ENCODE measurements around the gene NF2.

NF2 gene

DNA sequence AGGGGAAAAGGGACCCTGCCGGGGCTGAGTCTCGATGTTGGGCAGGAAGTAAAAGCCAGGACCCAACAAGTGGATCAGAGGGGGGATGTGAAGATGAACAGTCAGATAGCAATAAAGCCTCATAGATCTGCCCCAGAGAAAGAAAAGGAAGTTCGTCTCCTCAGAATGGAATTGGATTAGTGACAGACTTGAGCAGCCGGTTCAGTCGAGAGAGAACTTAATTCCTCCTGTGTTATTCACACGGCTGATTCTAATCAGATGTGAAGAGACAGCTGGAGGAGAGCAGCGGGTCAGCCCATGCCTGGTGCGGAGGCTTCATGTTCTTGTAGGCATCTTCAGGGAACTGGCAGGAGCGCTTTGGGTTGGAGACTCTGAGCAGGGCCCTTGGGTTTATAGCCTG is 87.0 kb downstream of the NF2 start:
- intact Hi-C loops (cut with DNase I) = no loop called here

DNA sequence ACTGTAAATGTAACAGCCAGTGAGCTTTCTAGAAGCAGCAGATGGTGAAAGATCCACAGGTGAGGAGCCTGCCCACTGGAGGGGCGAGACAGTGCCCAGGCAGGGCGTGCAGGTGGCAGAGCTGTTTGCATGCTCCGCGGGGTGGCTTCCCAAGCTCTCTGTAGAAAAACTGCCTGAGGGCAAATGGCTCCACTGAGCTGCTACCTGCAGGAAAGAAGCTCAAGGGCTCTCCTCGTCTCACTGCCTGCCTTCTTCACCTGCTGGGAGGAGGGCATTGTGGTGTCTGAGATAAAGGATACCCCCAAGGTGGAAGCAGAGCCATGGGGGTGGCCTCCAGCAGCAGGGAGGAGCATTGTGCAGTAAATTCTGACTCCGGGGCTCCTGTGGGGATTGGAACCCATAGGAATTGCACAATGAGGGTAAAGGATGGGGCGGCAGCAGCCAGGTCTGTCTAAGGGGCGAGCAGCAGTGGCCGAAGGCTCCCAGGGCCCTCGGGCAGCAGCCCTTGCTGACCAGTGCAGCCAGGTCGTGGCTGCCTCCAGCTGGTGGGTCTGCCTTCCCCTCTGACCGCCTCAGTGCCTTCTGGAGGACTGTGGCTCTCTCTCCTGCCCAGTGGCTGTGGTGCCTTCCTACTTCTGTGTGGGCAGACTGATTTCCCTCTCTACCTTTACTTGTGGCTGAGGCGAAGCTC is 88.3 kb downstream of the NF2 start:
- no peak for DNase-seq
- intact Hi-C loops (cut with DNase I) = no loop called here

More for the DNA sequence above, 87.0 kb downstream of the NF2 start:
- no peak for DNase-seq

- intact Hi-C loops (cut with DNase I) = no loop called here
- DNase-seq = peak in 15 of 42 donors; percentile 34 to 76 (median 46)
These were observed 88.9 kb downstream of the NF2 start for GRCh38 chr22:29692327-29692640.

DNA sequence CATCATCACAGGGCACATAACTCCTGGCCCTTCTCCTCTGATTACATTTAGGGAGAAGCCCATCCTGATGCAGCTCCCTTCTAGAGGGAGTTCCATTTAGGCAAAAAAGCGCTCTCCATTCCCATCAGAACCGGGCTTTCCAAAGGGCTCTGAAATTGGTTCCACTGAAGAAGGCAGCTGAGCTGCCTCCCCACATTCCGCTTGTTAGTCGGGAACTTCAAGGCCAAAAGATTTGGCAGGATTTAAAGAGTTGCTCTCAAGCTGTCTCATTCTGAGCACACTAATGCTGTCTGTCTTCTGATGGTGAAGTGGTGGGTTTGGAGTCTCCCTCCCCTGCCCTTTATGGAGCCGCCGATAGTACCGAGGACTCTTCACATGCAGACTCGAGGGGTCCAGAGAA is 89.7 kb downstream of the NF2 start:
- intact Hi-C loops (cut with DNase I) = no loop called here
- no peak for DNase-seq

DNA sequence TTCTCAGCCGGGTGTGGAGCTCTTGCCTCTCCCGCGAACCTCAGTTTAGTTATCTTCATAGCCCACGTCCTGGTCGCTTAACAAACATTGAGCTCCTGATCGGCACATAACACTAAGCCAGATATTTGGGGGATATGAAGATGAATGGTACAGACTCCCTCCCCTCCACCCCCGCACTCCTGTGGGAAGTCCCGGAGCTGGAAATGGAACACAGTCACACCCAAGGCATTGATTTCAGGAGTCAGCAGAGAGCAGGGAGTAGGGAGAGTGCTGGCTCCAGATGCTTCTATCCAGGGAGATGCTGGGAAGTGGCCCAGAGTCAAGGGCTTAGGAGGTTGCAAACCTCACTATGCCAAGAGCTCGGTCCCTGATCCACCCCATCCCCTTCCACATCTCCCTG is 90.2 kb downstream of the NF2 start:
- DNase-seq = peak in 33 of 42 donors; percentile 33 to 84 (median 65)
- intact Hi-C loops (cut with DNase I) = no loop called here

- DNase-seq = peak; percentile 32 to 86 (median 70)
- intact Hi-C loops (cut with DNase I) = no loop called here
These were observed 91.9 kb downstream of the NF2 start for GRCh38 chr22:29695129-29695926.

DNA sequence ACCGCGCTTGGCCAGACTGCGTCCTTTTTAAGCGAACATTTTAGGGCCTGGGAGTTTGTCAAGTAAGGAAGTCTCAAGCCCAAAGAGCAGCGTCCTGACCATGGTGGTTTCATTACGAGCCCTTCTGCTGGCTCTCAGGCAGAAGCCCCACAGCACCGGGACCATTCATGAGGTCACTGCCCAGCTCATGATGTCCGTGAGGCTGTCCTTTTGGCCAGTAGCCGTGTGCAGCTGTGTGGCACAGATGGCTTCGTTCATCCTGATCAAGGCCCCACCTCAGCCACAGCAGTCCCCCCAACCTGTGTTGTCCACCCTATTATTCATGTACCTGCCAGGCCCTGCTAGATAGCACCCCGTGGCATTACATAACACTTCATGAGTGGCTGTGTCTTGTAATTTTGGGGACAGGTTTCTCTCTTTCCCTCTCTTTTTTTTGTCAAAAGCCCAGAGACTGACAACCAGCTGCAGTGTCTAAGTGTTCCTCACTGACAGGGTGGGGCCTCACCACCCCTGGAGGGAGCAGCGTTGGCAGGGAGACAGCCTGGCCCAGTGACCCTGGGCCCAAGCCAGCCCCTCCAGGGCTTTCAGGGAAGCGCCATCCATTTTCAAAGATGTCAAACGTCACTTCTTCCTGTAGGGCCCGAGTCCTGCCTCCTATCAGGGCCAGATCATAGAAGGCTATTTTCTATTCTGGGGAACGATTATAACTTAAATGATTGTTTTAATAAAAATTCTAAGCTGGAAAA is 94.6 kb downstream of the NF2 start:
- intact Hi-C loops (cut with DNase I) = no loop called here
- DNase-seq = peak in 2 of 42 donors; percentile 45 to 63

GRCh38 chr22:29700206-29700899 is 96.9 kb downstream of the NF2 start:
- intact Hi-C loops (cut with DNase I) = no loop called here
- DNase-seq = peak in 2 of 42 donors; percentile 17 to 35

GRCh38 chr22:29700900-29701154 is 97.4 kb downstream of the NF2 start:
- no peak for DNase-seq
- intact Hi-C loops (cut with DNase I) = no loop called here

- intact Hi-C loops (cut with DNase I) = no loop called here
- DNase-seq = no peak
These were observed 97.9 kb downstream of the NF2 start for GRCh38 chr22:29701155-29701999.

GRCh38 chr22:29702000-29702930 is 98.8 kb downstream of the NF2 start:
- DNase-seq = peak in 6 of 42 donors; percentile 37 to 59 (median 44)
- intact Hi-C loops (cut with DNase I) = no loop called here

DNA sequence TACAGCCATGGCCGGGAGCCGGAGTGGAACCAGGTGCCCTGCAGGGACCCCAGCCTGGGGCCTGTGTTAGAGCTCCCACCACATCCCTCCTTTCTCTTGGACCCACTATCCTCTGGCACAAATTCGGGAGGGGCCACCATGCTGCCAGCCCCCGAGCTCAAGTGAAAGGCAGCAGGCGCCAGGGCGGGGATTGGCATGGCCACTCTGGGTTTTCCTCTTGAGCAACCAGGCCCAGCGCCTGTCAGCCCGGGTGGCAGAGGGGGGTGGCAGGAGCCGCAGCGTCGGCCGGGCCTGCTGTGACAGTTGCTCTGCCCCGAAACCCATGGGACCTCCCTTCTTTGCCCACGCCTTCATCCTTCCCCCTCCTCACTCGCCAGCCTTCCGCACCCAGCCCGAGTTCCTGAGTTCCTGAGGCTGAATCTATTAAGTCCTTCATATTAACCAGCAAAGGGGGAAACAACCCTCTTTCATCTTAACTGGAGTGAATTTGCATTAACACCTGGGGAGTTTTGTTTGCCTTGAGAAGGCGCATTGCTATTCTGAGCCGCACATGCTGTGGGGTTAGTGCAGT is 99.6 kb downstream of the NF2 start:
- DNase-seq = peak in 40 of 42 donors; percentile 14 to 81 (median 56)

GRCh38 chr22:29703569-29704195 is 100.2 kb downstream of the NF2 start:
- intact Hi-C loops (cut with DNase I) = no loop called here
- no peak for DNase-seq

More for the DNA sequence above, 99.6 kb downstream of the NF2 start:
- intact Hi-C loops (cut with DNase I) = no loop called here

- peak; percentile 46 to 88 (median 76) for DNase-seq
- intact Hi-C loops (cut with DNase I) = no loop called here
These were observed 101.3 kb downstream of the NF2 start for GRCh38 chr22:29704528-29705285.

GRCh38 chr22:29705651-29706050 is 102.2 kb downstream of the NF2 start:
- DNase-seq = no peak
- intact Hi-C loops (cut with DNase I) = no loop called here

DNA sequence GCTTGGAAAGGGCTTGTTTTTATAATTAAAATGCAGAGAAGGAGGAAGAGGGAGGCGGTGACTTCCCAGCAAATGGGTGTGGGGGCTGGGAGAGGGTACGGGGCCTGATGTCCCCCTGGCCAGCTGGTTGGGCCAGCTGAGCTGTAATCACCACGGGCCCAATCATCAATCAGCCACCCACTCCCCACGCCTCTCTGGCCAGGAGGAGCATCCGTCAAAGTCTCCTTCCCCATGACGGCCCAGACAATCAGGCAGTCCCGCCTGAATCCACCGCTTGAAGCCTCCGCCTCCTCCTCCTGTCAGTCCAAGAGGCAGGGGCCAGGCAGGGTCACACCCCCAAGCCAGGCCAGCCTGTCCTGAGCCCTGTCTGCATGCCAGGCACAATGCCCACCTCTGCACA is 103.1 kb downstream of the NF2 start:
- intact Hi-C loops (cut with DNase I) = no loop called here
- no peak for DNase-seq

Measured in head of caudate nucleus (tissue), 42 donors.